HG02981 (cell line): Measurements from ENCODE around the gene ASIC5.
"Not testable (repeated sequence)": the region's sequence is repeated elsewhere in the genome, so short reads cannot be mapped to it uniquely, and the experiment has no call there.

Experiments
- ATAC-seq: cut with Tn5 transposase; IDR thresholded peaks from one replicate; pipeline ENCODE4 v1.9.1; 2021; ENCODE audit warnings: mild to moderate bottlenecking, moderate library complexity; ENCODE audit not compliant: unreplicated experiment

ASIC5 gene

GRCh38 chr4:155802190-155802959 lies 63.7 kb downstream of the ASIC5 start:
- ATAC-seq = no peak

- no peak for ATAC-seq
These were observed 65.3 kb downstream of the ASIC5 start for GRCh38 chr4:155800685-155801343.

GRCh38 chr4:155799794-155800123 lies 66.3 kb downstream of the ASIC5 start:
- no peak for ATAC-seq

GRCh38 chr4:155799116-155799793 lies 66.8 kb downstream of the ASIC5 start:
- ATAC-seq = no peak

GRCh38 chr4:155797581-155797980 lies 68.5 kb downstream of the ASIC5 start:
- ATAC-seq = not testable (repeated sequence)

GRCh38 chr4:155795991-155796390 lies 70.1 kb downstream of the ASIC5 start:
- ATAC-seq = peak; percentile 80

- ATAC-seq = no peak
These were observed 71.4 kb downstream of the ASIC5 start for GRCh38 chr4:155794589-155795236.

GRCh38 chr4:155789982-155790381 lies 76.1 kb downstream of the ASIC5 start:
- ATAC-seq = no peak

- ATAC-seq = no peak
These were observed 76.7 kb downstream of the ASIC5 start for GRCh38 chr4:155789391-155789790.

GRCh38 chr4:155787113-155787710 lies 78.9 kb downstream of the ASIC5 start:
- ATAC-seq = peak; percentile 98

- ATAC-seq = no peak
These were observed 80.2 kb downstream of the ASIC5 start for GRCh38 chr4:155785828-155786227.

GRCh38 chr4:155784637-155785036 lies 81.4 kb downstream of the ASIC5 start:
- ATAC-seq = no peak

GRCh38 chr4:155781249-155781831 lies 84.7 kb downstream of the ASIC5 start:
- no peak for ATAC-seq

GRCh38 chr4:155780775-155781174 lies 85.3 kb downstream of the ASIC5 start:
- ATAC-seq = no peak
